Loucy (cell line): ENCODE results near the gene DCDC2.

Experiments
- CTCF ChIP-seq: fragments of 200-600 bp; sonication (generic); conservative IDR thresholded peaks from 2 replicates; pipeline ENCODE4 v1.5.1; 2014; ENCODE audit warnings: mild to moderate bottlenecking, antibody characterized with exemption, low read length
- EZH2phosphoT487 ChIP-seq: fragments of 200-600 bp; IDR thresholded peaks from 2 replicates; pipeline ENCODE4 v1.6.1; 2018; ENCODE audit warnings: antibody characterized with exemption, mild to moderate bottlenecking, moderate library complexity, borderline replicate concordance

- TF ChIP-seq CTCF, result no peak
- TF ChIP-seq EZH2phosphoT487, result no peak
Measured at GRCh38 chr6:24355393-24355792, 2.5 kb downstream of the DCDC2 start.
